GM03348 (cell line): ENCODE measurements around the gene THBS4.

Experiments used
- DNase-seq: peaks from one replicate; pipeline ENCODE4 v3.0.0; 2012; ENCODE audit warnings: low spot score

THBS4 gene

GRCh38 chr5:80034962-80035821 is at the start of gene THBS4:
TSS of gene THBS4 (plus strand) at chr5:80035348. CDS start at chr5:80035538, 190 bp downstream.
- peak; percentile 27 for DNase-seq

GRCh38 chr5:79986260-79986659 is 48.9 kb upstream of the THBS4 start:
- DNase-seq, result no peak

- no peak for DNase-seq
Observed at GRCh38 chr5:79990205-79990597, 44.9 kb upstream of the THBS4 start.

DNA sequence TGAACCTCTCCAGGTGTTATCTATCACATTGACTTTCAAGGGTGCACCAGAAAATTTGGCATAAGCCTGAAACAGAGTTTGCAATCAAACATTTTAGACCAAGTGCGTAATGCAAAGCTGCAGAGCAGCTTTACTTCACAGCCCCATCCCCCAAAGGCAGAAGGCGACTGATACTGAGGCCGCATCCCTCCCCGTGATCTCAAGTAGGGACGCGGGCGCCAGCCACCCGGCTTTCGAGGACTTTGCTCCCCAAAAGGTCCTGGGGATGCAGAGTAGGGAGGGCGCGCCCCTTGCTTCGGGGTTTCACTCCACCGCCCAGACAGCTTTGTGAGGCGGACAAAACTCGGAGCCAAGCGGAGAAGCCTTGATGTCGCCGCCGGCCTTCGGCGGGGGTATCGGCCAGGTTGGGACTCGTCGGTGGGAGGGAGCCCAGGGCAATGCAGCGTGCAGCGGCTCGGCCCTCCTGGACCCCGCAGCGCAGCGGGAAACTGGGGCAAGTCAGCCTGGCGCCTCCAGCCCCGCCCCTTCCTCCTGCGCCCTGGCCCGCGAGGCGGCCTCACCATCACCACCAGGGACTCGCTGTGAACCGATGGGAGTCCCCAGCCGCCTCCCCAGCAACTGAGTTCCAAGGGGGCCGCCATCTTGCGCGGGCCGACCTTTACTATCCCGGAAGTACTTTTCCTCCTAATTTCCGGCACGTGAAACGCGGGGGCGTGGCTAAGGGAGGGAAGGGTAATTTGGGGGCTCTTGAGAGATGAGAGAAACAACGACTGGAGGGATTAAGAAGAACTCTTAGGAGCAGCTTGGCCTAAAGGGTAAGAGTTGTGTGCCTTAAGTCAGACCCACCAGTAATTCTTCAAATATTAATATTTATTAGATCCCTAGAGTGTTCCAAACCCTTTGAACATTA is 44.3 kb upstream of the THBS4 start, which contains the start of gene MTX3:
Gene MTX3, minus strand, starts transcription at position 665 of the 910 bp plus-strand sequence. Its CDS starts 24 bp downstream, at position 641.
- peak; percentile 90 for DNase-seq

DNA sequence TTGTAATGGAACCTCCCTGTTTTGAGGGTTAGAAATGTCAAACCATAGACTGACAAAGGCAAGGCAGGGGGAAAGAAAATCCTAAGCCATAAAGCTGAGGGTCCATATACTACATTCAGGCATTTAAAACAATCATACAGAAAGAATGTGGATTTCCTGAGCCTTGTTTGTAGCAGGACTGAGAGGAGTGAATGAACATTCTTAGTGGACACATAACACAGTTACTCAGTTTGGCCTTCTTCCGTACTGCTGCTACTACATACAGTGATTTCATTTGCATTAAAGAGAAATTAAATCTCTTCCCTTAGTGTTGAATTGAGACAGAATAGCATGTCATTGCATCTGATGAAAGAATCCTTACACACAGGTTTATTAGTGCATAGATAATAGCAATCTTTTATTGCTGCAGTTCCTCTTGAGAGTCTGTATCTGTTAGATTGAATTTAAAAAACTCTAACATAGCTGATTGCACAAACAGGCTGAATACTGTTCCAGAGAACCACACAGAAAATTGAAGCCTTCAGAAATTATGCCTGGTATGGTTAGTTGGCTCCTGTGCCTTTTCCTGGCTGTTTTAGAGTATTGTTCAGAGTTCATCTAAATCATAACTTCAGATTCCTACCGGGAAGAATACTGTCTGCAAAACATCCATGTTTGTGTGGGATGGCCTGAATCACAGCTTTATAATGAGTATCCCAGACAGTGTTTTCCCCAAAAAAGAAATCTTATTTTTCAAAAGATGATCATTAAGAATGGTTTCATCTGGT is 42.1 kb upstream of the THBS4 start:
- DNase-seq, result peak; percentile 37

GRCh38 chr5:79999722-80000121 is 35.4 kb upstream of the THBS4 start:
- no peak for DNase-seq

- no peak for DNase-seq
Observed at GRCh38 chr5:80002677-80003076, 32.5 kb upstream of the THBS4 start.

DNA sequence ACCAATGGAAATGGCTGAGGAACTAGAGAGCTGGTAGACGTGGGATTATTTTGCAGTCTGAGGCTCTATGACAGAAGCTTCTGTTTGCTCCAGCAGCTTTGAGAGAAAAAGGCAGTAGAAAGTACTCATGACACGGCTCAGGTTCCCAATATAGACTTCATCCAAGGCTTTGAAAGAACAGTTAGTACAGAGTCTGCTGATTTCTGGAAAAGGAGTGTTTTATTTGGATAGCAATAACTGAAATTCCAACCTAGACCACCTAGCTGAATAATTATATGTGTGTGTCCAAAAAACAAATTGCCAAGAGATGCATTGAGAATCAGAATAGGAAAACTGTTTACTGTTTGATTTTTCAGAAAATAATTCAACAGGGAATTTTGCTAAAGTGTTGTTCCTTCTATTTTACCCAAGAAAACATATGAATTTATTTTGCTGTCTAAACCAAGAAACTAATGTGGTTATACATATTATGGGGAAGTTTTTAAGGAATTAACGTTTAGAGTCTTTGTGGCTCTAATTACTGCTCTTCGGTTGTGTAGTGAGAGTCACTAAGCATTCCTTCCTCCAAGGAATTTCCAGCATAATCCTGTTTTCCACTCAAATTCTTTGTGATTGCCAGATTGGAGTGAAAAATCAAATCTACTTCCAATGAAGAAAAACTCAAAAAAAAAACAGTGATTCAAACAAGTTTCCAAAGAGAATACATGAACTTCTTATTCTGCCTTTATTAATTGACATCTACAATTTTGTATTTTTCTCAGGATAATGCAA is 26.0 kb upstream of the THBS4 start:
- DNase-seq, result no peak

GRCh38 chr5:80010754-80011392 is 24.3 kb upstream of the THBS4 start:
- DNase-seq, result no peak

GRCh38 chr5:80025069-80025468 is 10.1 kb upstream of the THBS4 start:
- DNase-seq, result no peak

GRCh38 chr5:80026841-80027240 is 8.3 kb upstream of the THBS4 start:
- DNase-seq, result no peak

DNA sequence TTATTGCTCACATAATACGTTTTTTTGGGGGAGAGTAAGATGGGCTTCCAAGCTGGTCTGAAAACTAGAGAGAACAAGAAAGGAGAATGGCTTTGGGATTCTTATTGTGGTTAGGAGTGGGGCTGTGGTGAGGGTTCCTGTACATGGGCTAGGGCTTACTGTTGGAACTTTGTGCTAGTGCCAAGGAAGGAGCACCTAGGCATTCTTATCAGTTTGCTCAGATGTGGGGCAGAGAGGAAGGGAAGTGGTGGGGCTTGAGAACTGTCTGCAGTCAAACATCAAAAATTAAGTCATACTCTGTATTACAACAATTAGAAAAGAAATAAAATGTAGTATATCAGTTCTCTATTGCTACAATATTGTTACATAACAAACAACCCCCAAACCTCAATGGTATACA is 4.0 kb upstream of the THBS4 start:
- DNase-seq, result no peak

- DNase-seq, result no peak
Observed at GRCh38 chr5:80033513-80033912, 1.6 kb upstream of the THBS4 start.

GRCh38 chr5:80034559-80034958 is 589 bp upstream of the THBS4 start:
- DNase-seq, result no peak

- no peak for DNase-seq
Observed at GRCh38 chr5:80035839-80036238, 691 bp downstream of the THBS4 start.

DNA sequence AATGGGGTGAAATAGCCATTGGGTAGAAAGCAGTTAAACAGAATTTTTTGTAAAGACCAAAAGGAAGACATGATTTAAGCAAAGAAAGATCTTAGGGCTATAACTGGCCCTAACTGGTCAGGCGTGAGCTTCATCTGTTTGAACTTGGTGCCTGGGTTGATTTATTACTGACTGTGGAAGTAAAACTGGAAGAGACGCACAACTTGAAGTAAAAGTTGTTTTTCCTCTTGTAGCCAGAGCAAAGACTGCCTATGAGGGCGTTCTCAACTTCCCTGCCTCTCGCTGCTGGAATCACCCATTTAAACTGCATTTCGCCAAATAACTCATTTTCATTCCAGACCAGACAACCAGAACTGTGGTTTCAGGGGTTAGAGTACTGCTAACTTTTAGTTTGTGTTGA is 1.5 kb downstream of the THBS4 start:
- no peak for DNase-seq

GRCh38 chr5:80037366-80037765 is 2.2 kb downstream of the THBS4 start:
- no peak for DNase-seq

DNA sequence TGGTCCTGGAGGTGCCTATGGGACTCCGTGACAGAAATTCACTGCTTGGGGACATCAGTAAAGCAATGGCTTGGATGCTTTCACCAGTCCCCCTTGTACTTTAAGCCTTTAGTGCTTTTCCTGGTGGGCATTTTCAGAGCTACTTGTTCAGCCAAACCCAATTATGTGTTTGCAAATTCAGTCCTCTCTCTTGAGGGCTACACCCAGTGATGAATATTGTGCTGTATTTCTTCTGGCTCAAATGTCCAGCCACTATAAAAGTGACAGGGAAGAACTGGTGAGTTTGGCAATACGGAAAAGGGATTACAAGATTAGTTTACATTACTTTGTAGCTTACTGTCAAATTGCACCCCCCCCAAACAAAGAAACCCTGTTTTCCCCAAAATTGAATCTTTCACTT is 4.5 kb downstream of the THBS4 start:
- no peak for DNase-seq

DNA sequence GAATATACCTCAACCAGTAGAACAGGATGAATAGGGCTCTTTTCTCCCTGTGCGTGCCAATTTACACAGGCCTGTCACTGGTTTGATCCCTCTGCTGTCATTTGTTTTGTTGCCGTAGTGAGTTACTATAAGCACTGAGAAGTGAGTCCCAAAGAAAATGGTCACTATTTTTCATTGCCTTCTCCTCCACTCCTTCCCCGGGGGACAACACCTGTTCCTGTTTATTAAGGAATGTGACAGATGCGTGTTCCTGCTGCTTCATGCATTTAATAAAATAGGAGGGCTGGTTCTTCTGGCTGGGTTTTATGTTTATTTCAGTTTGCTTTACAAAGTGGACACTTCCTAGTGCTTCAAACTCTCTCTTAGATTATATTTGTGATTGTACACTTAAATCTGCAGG is 6.4 kb downstream of the THBS4 start:
- no peak for DNase-seq

DNA sequence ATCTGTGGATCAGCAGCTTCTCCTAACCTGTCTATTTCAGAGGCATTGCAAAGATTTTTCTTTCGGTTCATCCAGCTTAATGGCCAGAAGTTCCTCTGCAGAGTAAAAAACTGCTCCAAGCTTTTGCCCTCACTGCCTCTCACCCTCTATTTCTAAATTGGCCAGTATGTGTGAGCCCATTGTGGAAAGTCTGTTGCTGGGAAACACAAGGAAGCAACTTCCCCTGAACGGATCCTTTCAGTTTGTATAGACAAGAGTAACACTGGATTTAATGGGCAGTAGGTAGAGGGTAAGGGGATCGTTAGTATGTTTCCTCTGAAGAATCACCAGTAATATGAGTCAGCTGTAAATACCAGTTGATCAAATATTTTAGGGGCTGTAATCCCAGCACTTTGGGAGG is 7.2 kb downstream of the THBS4 start:
- DNase-seq, result no peak

GRCh38 chr5:80043187-80043586 is 8.0 kb downstream of the THBS4 start:
- no peak for DNase-seq
